Endothelial cell of umbilical vein (primary cell): ENCODE results near the gene APOD. TPM values are rescaled to one million over a fixed set of nuclear protein-coding genes. Genes with fewer than 3 reads are reported as not detected.
"Not testable (repeated sequence)": the region's sequence is repeated elsewhere in the genome, so short reads cannot be mapped to it uniquely, and the experiment has no call there.

Source experiments
- BruUV-seq: library from RNA; stranded (reverse); fragments of 400-500 nt; replicated peaks from 2 replicates; lab custom pipeline; 2021; lab: Mats Ljungman, UMichigan
- CTCF ChIA-PET: fragments of 300-600, 350-600 bp; sonication (Branson Sonifier 250); formaldehyde crosslinking; loops from one replicate; lab custom pipeline; 2021; ENCODE audit warnings: antibody characterized with exemption, inconsistent platforms; lab: Charles Lee
- POLR2A ChIA-PET: fragments of 300-600, 350-600 bp; sonication (Branson Sonifier 250); formaldehyde crosslinking; loops from one replicate; lab custom pipeline; 2021; ENCODE audit warnings: antibody characterized with exemption, inconsistent platforms; lab: Charles Lee
- DNase-seq: peaks from one replicate; pipeline ENCODE4 v3.0.0-alpha.2; 2011; ENCODE audit warnings: low read depth, low spot score
- FAIRE-seq: peaks from 2 replicates; lab custom pipeline; 2011; peaks lifted over from hg19 to GRCh38; lab: Jason Lieb, UNC
- H2AFZ ChIP-seq: 2 replicates; pipeline ENCODE4 v1.6.0; 2012; ENCODE audit warnings: low read depth, low read length, control low read depth, inconsistent platforms
- H3K27ac ChIP-seq: 2 replicates; pipeline ENCODE4 v1.5.1; 2011; ENCODE audit warnings: low read depth, mild to moderate bottlenecking, control low read depth, low read length, moderate library complexity; ENCODE audit not compliant: insufficient read depth
- H3K27me3 ChIP-seq, 2 experiments: 2 replicates each; pipeline versions ENCODE4 v1.6.0 to v1.6.1; 2011; ENCODE audit warnings: low read length in 2 of 2, mixed read lengths in 1 of 2; ENCODE audit not compliant: control insufficient read depth in 2 of 2, insufficient read depth in 2 of 2
- H3K36me3 ChIP-seq, 2 experiments: 2 replicates in 1 of 2; 3 replicates in 1 of 2; pipeline ENCODE4 v1.5.1; 2011; ENCODE audit warnings: low read length in 2 of 2, mild to moderate bottlenecking in 1 of 2, moderate library complexity in 1 of 2; ENCODE audit not compliant: control insufficient read depth in 2 of 2, insufficient read depth in 2 of 2; ENCODE audit errors: extremely low read depth in 1 of 2
- H3K4me1 ChIP-seq: 3 replicates; pipeline ENCODE4 v1.5.1; 2011; ENCODE audit warnings: mild to moderate bottlenecking, low read length; ENCODE audit not compliant: control insufficient read depth, insufficient read depth; ENCODE audit errors: extremely low read depth
- H3K4me2 ChIP-seq: 2 replicates; pipeline ENCODE4 v1.6.1; 2011; ENCODE audit warnings: low read length, control low read depth, mixed read lengths; ENCODE audit not compliant: insufficient read depth
- H3K4me3 ChIP-seq, 3 experiments: fragments of 200-600 bp in 1 of 3; sonication (generic), shearing (Covaris generic) in 1 of 3; replicated peaks in 1 of 3; 2 replicates each; pipeline ENCODE4 v1.5.1; 2011 to 2016; ENCODE audit warnings: control low read depth in 3 of 3, low read length in 3 of 3, mild to moderate bottlenecking in 2 of 3, inconsistent platforms in 1 of 3, low read depth in 1 of 3, moderate library complexity in 1 of 3; ENCODE audit not compliant: insufficient read depth in 1 of 3
- H3K79me2 ChIP-seq: 2 replicates; pipeline ENCODE4 v1.6.0; 2012; ENCODE audit warnings: low read length, inconsistent platforms; ENCODE audit not compliant: control insufficient read depth, insufficient read depth
- H3K9ac ChIP-seq: replicated peaks from 2 replicates; pipeline ENCODE3; 2011; ENCODE audit warnings: low read length, control low read depth; ENCODE audit not compliant: insufficient read depth; ENCODE audit errors: extremely low read depth
- H3K9me1 ChIP-seq: replicated peaks from 3 replicates; pipeline ENCODE4 v1.6.0; 2011; ENCODE audit warnings: mild to moderate bottlenecking, low read length; ENCODE audit not compliant: control insufficient read depth, insufficient read depth; ENCODE audit errors: extremely low read depth
- H3K9me3 ChIP-seq: replicated peaks from 2 replicates; pipeline ENCODE4 v1.5.1; 2012; ENCODE audit warnings: low read length, inconsistent platforms; ENCODE audit not compliant: control insufficient read depth, insufficient read depth
- H4K20me1 ChIP-seq: replicated peaks from 2 replicates; pipeline ENCODE3; 2011; ENCODE audit warnings: mild to moderate bottlenecking, low read length; ENCODE audit not compliant: control insufficient read depth, insufficient read depth; ENCODE audit errors: extremely low read depth
- dilution Hi-C: fragments of 300-500 bp; cut with MboI; formaldehyde crosslinking; loops from one replicate; pipeline ENCODE4 v1.15.0; 2019; ENCODE audit warnings: low sequenced_read_pairs; ENCODE audit not compliant: extremely low pct_ligation_motif_present
- intact Hi-C: fragments of 100-400 bp; cut with micrococcal nuclease; formaldehyde crosslinking; loops from one replicate; pipeline ENCODE4 v1.10.0; 2022
- polyA plus RNA-seq, 4 experiments: library from polyadenylated mRNA; depleted of rRNA in 3 of 4; stranded (reverse) in 3 of 4; unstranded in 1 of 4; fragments of >200 nt; gene quantifications; 2 replicates each; pipeline versions ENCODE4 v1.2.1 to v1.2.3, GENCODE V29; 2011 to 2012; ENCODE audit warnings: missing spikeins in 1 of 4
- total RNA-seq: library from RNA; stranded (reverse); gene quantifications from 2 replicates; pipeline ENCODE4 v1.2.3, GENCODE V29; 2021

The APOD gene
- total and polyA plus RNA-seq, 2 donors (not counting 3 experiments of a cell fraction or from before 2014, with no cell fraction given): 2.2 to 2.9 TPM

DNA sequence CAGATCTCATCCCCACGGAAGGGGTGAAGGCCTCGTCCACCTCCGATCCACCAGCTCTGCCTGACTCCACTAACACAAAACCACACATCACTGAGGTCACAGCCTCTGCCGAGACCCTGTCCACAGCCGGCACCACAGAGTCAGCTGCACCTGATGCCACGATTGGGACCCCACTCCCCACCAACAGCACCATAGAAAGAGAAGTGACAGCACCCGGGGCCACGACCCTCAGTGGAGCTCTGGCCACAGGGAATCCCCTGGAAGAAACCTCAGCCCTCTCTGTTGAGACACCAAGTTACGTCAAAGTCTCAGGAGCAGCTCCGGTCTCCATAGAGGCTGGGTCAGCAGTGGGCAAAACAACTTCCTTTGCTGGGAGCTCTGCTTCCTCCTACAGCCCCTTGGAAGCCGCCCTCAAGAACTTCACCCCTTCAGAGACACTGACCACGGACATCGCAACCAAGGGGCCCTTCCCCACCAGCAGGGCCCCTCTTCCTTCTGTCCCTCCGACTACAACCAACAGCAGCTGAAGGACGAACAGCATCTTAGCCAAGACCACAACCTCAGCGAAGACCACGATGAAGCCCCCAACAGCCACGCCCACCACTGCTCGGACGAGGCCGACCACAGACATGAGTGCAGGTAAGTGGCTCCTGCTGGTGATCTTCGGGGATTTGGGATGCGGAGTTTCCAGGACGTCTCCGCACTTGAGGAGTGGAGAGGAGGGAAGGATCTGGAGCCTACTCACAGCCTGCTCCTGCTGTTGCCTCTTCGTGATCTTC is 36.0 kb upstream of the APOD start:
- BruUV-seq, H3K9me3 ChIP-seq, H3K79me2 ChIP-seq, DNase-seq, H3K27me3 ChIP-seq, H2AFZ ChIP-seq, intact Hi-C loops, dilution Hi-C loops, H3K4me2 ChIP-seq, H3K36me3 ChIP-seq, H3K4me3 ChIP-seq, H3K9me1 ChIP-seq, POLR2A ChIA-PET, FAIRE-seq, H3K27ac ChIP-seq, CTCF ChIA-PET, H4K20me1 ChIP-seq, H3K9ac ChIP-seq, H3K4me1 ChIP-seq: not testable (repeated sequence)

- H3K4me3 ChIP-seq, POLR2A ChIA-PET, dilution Hi-C loops, H3K9ac ChIP-seq, H2AFZ ChIP-seq, H3K27me3 ChIP-seq, H3K79me2 ChIP-seq, BruUV-seq, H3K27ac ChIP-seq, DNase-seq, H3K36me3 ChIP-seq, H3K4me2 ChIP-seq, H3K4me1 ChIP-seq, H3K9me3 ChIP-seq, H4K20me1 ChIP-seq, CTCF ChIA-PET, H3K9me1 ChIP-seq, intact Hi-C loops: not testable (repeated sequence)
- FAIRE-seq: peak; percentile 12
These were observed 34.3 kb upstream of the APOD start for GRCh38 chr3:195617784-195618659.

DNA sequence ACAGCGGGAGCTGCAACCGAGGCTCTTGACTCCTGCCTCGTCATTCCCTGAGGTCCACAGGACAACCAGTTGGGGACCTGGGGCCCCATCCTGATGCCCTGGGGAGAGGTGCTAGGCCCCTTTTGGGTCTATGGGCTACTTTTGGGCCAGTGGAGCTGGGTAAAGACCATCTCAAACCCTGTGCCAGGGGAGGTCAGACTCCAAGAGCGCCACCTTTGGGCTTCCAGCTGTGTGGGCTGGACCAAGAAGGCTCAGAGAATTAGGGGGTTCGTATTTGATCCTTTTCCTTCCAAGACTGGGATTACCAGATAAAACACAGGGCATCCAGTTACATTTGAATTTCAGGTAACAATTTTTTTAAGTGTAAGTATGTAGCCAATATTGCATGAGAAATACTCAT is 33.4 kb upstream of the APOD start:
- H3K9me3 ChIP-seq, H3K27ac ChIP-seq, H3K4me2 ChIP-seq, H4K20me1 ChIP-seq, FAIRE-seq, H3K79me2 ChIP-seq, POLR2A ChIA-PET, H3K4me3 ChIP-seq, BruUV-seq, H3K36me3 ChIP-seq, DNase-seq, H2AFZ ChIP-seq, H3K9me1 ChIP-seq, H3K9ac ChIP-seq, H3K4me1 ChIP-seq, H3K27me3 ChIP-seq, CTCF ChIA-PET, intact Hi-C loops, dilution Hi-C loops: not testable (repeated sequence)
